Measurements from ENCODE around the gene JAKMIP2. TPM values are rescaled to one million over a fixed set of nuclear protein-coding genes. Genes with fewer than 3 reads are reported as not detected.

Gene JAKMIP2
- total RNA-seq, 4 donors from 2014 or later: 0.45 TPM; not detected in 3

GRCh38 chr5:147552897-147553296 lies 229.6 kb downstream of the JAKMIP2 start:
- whole genome bisulfite sequencing: 71% methylated on average over 4 of the region's 4 CpGs
- no peaks in the 10 kb centered on the region for H3K27me3 ChIP-seq
- H3K9me3 ChIP-seq: no peaks in the 10 kb centered on the region
- H3K4me1 ChIP-seq: peaks cover 14% of the 10 kb centered on the region
- no peak for TF ChIP-seq EP300 (IDR thresholded peaks at IDR 0.05)
- TF ChIP-seq CTCF (IDR thresholded peaks at IDR 0.05): no peak
- TF ChIP-seq POLR2A (IDR thresholded peaks at IDR 0.05): no peak
- TF ChIP-seq POLR2AphosphoS5 (IDR thresholded peaks at IDR 0.05): no peak
- H3K4me3 ChIP-seq: no peak overlapping the region
- DNase-seq (ENCODE audit: low spot score in 2 of 2): no peak
- H3K27ac ChIP-seq: no peak overlapping the region
- no peaks in the 10 kb centered on the region for H3K36me3 ChIP-seq

GRCh38 chr5:147551677-147552076 lies 230.9 kb downstream of the JAKMIP2 start:
- DNase-seq (ENCODE audit: low spot score in 2 of 2): no peak
- no peak for TF ChIP-seq EP300 (IDR thresholded peaks at IDR 0.05)
- TF ChIP-seq CTCF (IDR thresholded peaks at IDR 0.05): no peak
- TF ChIP-seq POLR2AphosphoS5 (IDR thresholded peaks at IDR 0.05): no peak
- no peak for TF ChIP-seq POLR2A (IDR thresholded peaks at IDR 0.05)
- 86% methylated on average over 1 of the region's 1 CpG for WGBS

GRCh38 chr5:147547730-147548129 lies 234.8 kb downstream of the JAKMIP2 start:
- no peaks in the 10 kb centered on the region for H3K9me3 ChIP-seq
- peak overlapping the region; percentile 7 for H3K27ac ChIP-seq
- DNase-seq (ENCODE audit: low spot score in 2 of 2): no peak

More at GRCh38 chr5:147551677-147552076, 230.9 kb downstream of the JAKMIP2 start:
- no peaks in the 10 kb centered on the region for H3K27me3 ChIP-seq
- H3K36me3 ChIP-seq: no peaks in the 10 kb centered on the region
- H3K9me3 ChIP-seq: no peaks in the 10 kb centered on the region
- H3K4me3 ChIP-seq: no peak overlapping the region
- H3K4me1 ChIP-seq: peaks cover 16% of the 10 kb centered on the region
- H3K27ac ChIP-seq: no peak overlapping the region

GRCh38 chr5:147544556-147544955 lies 238.0 kb downstream of the JAKMIP2 start:
- Histone ChIP-seq H3K4me1 (peaks cover 3% of the 10 kb centered on the region), H3K9me3 (no peaks in the 10 kb centered on the region), H3K27me3 (no peaks in the 10 kb centered on the region), H3K4me3 (no peak overlapping the region), H3K36me3 (no peaks in the 10 kb centered on the region), H3K27ac (no peak overlapping the region)
- TF ChIP-seq POLR2AphosphoS5 (IDR thresholded peaks at IDR 0.05): no peak
- no peak for TF ChIP-seq POLR2A (IDR thresholded peaks at IDR 0.05)
- TF ChIP-seq CTCF (IDR thresholded peaks at IDR 0.05): no peak
- TF ChIP-seq EP300 (IDR thresholded peaks at IDR 0.05): no peak
- 66% methylated on average over 5 of the region's 5 CpGs for WGBS
- no peak for DNase-seq (ENCODE audit: low spot score in 2 of 2)

More at GRCh38 chr5:147547730-147548129, 234.8 kb downstream of the JAKMIP2 start:
- Histone ChIP-seq H3K27me3 (no peaks in the 10 kb centered on the region), H3K36me3 (no peaks in the 10 kb centered on the region), H3K4me3 (no peak overlapping the region), H3K4me1 (peaks cover 3% of the 10 kb centered on the region)
- WGBS: 68% methylated on average over 3 of the region's 3 CpGs
- no peak for TF ChIP-seq CTCF (IDR thresholded peaks at IDR 0.05)
- TF ChIP-seq POLR2A (IDR thresholded peaks at IDR 0.05): no peak
- no peak for TF ChIP-seq EP300 (IDR thresholded peaks at IDR 0.05)
- TF ChIP-seq POLR2AphosphoS5 (IDR thresholded peaks at IDR 0.05): no peak

- WGBS: 56% methylated on average over 1 of the region's 1 CpG
- no peak overlapping the region for H3K27ac ChIP-seq
- TF ChIP-seq CTCF (IDR thresholded peaks at IDR 0.05): no peak
- no peak for TF ChIP-seq POLR2A (IDR thresholded peaks at IDR 0.05)
- TF ChIP-seq EP300 (IDR thresholded peaks at IDR 0.05): no peak
- no peak for TF ChIP-seq POLR2AphosphoS5 (IDR thresholded peaks at IDR 0.05)
These were observed 243.5 kb downstream of the JAKMIP2 start for GRCh38 chr5:147539053-147539452.

More at GRCh38 chr5:147539053-147539452, 243.5 kb downstream of the JAKMIP2 start:
- no peak overlapping the region for H3K4me3 ChIP-seq
- no peaks in the 10 kb centered on the region for H3K36me3 ChIP-seq
- no peaks in the 10 kb centered on the region for H3K4me1 ChIP-seq
- H3K9me3 ChIP-seq: no peaks in the 10 kb centered on the region
- no peaks in the 10 kb centered on the region for H3K27me3 ChIP-seq
- no peak for DNase-seq (ENCODE audit: low spot score in 2 of 2)
